HG03571 (cell line): Measurements from ENCODE around the gene PSMG4.

Experiments used
- ATAC-seq: cut with Tn5 transposase; IDR thresholded peaks from one replicate; pipeline ENCODE4 v1.9.1; 2021; ENCODE audit not compliant: unreplicated experiment

The PSMG4 gene

DNA sequence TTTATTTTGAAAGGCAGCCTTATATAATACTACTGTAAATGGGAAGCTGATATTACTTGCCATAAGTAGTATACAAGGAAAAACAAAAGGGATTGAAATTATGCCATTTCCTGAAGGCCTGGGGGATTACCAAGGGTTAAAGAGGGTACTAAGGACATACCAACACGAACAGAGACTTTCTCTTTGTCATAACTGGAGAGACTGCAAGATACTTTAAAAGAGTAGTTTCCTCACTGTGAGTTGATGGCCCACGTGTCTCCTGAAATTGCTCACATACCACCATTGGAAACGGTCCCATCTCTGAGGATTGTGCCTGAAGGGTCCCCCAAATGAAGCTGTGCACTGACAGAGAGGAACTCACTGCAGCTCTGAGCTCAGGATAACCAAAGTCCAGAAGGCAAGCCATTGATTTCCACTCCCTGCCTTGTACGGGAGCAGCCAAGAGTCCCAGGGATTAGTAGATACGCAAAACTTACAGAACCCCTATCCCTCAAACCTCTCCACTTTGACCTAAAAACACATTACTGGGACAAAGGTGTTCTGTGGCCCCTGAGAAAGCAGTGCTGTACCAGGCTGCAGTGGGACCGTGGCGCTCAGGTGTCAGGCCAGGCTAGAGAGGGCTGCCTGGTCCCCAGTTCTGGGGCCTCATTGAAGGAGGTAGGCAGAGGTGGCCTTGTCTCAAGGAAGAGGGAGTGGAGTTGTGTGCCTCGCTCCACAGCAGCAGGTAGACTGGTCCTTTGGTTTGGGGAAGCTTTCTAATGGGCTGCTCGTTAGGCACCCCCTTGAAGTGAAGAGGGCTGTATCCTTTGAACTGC, 15.2 kb downstream of the PSMG4 start:
- ATAC-seq, result no peak

DNA sequence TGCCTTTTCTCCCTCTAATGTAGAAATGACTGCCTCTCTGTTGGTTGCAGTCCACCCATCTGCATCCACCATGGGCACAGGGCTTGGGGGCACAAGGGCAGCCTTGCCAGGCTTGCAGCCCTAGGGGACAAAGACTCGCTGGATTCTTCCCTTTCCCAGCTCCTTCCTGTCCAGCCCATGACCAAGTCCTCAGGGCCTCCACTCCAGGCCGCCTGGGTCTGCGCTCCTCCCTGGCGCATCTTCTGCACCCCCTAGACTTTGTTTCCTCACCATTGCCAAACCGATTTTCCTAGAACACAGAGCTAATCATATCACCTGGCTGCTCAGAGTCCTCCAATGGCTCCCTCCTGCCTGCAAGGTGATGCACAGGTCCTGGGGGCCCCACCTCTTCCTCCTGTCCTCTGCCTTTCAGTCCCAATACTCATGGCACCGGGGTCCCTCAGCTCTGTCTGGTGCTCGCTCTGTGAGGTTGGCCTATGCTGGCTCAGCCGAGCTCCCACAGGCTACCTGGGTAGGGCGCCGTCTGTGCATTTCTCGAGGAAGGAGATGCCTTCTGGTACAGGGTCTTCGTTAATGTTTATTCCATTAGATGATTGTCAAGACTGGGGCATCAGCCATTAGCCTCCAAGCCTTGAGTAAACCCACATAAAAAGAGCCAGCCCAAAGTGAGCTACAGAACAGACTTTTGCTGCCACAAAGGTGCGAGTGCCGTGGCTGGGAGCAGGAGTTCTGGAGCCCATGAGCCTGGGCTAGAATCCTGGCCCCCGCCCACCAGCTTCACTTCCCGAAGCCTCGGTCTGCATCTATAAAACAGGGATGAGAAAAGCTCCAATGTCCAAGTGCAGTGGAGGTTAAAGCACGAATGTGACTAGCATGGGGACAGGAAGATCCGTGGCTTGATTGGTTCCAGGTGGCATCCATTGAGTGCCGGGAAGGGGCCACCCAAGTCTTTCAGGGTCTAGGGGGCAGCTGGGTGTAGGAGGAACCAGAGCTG, 17.7 kb downstream of the PSMG4 start:
- no peak for ATAC-seq

DNA sequence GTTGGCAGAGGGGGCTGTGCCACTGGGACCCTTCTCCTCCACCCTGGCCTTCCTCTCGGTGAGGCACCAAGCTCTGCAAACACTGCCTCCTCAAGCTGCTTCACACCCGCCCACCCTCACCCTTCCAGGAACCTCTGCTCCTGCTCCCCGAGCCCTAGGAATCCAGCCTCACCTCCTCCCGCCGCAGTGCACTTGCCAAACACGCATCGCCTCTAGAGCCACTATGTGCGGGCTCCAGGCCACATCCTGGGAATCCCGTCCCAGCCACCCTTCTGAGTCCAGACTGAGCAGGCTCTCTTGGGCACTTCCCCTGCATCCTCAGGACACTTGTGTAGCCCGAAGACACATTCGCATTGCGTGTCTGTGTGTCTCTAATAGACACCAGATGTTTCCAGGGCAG, 18.5 kb downstream of the PSMG4 start:
- no peak for ATAC-seq

DNA sequence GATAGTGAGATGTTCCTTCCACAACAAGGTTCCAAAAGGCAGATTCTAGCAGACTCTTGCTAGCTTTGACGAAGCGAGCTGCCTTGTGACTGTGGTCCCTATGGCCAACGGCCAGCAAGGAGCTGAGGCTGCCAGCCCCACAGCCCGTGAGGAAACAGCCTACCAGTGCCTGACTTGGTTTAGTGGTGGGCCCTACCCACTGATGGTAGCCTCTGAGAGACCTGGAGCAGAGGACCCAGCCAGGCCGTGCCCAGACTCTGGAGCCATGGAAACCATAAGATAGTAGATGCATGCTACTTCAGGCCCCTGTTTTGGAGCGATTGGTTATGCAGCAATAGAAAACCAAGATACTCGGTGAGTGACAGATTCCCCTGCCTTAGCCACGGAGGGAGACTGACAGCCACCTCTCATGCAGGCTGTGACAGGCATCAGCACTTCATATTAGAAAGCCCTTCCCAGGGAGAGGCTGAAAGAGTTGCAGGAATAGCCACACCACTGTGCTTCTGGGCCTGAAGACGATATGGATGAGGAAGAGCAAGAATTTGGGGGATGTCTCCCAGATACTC, 19.2 kb downstream of the PSMG4 start:
- no peak for ATAC-seq

DNA sequence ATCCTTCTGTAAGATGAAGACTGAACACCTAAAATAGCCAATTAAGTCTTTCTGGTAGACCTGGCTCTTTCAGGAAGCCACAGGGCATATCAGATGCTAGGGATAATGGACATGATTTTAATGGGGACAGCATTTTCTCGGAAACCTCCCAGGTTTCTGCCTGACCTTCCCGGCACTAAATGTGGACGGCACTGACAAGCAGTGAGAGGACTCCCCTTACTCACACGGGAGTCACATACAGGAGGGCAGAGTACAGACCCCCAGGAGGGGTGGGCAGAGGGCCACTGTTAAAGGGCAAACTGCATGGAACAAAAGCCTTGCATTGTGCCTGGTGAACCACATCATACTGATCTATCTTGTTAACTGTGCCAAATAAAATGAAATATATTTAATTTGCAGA, 19.9 kb downstream of the PSMG4 start:
- ATAC-seq, result no peak

DNA sequence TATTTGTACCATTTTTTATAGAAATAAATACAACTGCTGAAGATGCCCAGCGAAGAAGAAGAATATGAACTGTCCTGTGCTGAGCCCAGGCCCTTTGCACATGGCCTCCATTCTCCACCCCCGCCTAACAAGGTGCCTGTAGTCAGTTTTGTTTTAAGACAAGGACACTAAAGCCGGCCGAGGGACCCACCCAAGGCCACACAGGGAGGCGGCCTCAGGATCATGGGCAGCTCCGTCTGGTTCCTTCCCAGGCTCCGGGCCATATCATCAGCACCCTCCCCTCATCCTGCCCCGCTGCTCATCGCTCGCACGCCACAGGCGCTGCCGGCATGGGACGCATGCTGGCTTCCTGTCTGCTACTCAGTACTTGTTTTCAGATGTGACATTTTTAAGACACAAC, 21.3 kb downstream of the PSMG4 start:
- ATAC-seq, result no peak

DNA sequence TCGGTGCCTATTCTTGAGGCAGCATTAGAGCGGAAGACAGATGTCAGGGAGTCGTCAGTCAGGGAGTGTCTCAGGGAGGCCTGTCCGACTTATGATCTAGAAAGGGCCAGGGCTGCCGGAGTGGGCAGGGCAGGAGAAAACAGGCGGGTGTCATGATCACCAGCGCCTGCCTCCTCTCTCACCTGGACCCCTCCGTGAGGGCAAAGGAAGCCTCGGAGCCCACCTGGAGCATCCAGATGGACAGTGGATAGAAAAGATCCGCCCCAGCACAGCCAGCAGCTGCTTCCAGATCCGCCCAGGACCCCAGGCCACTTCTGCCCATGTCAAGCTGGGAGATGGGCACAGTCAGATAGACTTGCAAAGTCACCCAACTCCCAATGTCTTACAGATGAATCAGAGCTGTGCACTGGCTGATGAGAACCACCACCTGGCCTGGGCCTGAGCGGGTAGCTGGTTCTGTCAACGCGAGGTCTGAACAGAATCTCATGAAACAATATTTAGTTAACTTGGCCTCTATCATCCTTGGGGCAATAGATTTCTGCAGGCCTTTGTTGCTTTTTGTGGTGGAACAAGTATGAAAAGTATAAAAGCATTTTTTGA, 22.2 kb downstream of the PSMG4 start:
- no peak for ATAC-seq

DNA sequence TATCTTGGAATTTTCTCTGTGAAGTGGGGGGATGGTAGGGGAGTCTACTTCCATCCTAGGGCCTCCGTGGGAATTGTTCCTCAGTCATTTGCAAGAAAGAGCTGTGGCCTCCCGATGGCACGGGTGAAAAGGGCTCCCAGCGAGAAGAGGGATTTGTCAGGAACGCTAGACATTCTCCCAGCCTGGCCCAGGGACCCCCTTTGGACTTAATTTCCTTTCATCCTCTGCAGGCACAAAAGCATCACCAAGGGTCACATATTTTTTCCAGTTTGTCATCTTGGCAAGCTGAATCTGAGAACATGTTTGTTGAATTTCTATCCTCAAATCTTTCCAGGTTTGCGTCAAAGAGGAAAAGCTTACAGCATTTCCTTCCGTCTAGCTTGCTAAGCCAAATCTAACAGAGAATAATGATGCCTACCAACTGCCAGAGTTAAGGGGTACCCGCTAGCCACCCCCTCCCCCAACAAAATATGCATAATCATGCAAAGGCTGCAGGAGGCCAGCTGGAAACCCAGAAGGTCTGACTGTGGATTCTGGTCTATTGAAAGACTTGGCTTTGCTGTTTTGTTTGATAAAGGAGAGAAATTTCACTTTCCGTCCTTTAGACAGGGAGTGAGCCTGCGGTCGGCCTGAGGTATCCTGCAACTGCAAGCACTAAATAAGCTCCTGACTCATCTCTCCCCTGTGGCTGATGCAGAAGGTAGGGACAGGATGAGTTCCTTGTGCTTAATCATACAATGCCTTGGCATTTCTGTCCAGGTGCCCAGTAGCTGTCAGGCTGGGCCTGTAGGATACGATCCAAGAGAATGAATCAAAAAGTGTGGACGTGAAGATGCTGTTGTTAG, 23.1 kb downstream of the PSMG4 start:
- no peak for ATAC-seq

DNA sequence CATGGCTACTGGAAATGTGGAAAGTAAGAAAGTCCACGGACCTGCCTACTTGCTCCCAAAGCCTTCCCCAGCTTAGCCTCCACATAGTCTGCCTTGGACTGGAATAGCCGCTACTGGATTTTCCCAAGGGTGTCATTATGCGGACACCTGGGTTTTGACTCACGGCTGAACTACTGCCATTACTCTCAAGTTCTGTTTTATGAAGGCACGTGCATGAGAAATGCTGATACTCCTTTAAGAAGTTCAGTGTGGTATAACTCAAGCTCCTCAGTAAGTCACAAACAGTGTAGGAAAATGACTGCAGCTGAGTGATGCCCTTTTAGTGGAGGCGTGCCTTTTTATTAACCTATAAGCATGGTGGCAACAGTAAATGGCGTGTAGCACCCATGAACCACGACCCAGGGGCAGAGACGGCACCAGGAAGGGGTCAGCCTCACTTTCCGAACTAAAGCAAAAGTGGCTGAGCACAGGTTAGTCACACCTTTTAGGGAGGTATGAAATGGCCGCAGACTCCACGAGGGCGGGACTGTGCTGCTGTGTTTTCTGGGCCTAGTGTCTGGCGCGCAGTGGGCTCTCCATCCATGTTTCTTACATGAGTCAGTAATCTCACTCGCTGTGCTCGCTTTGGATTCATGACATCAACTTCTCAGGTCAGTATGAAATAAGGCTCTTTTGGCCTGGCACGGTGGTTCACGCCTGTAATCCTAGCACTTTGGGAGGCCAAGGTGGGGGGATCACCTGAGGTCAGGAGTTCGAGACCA, 23.9 kb downstream of the PSMG4 start:
- no peak for ATAC-seq

DNA sequence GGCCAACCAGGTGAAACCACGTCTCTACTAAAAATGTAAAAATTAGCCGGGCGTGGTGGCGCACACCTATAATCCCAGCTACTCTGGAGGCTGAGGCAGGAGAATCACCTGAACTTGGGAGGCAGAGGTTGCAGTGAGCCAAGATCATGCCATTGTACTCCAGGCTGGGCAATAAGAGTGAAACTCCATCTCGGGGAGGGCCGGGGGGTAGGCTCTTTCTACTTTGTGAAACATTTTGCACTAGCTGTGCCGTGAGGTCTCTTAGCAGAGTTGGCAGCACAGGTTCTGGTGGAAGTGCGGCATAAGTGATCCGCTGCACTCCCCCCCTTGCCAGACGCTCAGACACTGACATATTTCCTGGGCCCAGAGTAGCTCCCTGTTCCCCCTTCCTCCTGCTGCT, 24.5 kb downstream of the PSMG4 start:
- no peak for ATAC-seq

DNA sequence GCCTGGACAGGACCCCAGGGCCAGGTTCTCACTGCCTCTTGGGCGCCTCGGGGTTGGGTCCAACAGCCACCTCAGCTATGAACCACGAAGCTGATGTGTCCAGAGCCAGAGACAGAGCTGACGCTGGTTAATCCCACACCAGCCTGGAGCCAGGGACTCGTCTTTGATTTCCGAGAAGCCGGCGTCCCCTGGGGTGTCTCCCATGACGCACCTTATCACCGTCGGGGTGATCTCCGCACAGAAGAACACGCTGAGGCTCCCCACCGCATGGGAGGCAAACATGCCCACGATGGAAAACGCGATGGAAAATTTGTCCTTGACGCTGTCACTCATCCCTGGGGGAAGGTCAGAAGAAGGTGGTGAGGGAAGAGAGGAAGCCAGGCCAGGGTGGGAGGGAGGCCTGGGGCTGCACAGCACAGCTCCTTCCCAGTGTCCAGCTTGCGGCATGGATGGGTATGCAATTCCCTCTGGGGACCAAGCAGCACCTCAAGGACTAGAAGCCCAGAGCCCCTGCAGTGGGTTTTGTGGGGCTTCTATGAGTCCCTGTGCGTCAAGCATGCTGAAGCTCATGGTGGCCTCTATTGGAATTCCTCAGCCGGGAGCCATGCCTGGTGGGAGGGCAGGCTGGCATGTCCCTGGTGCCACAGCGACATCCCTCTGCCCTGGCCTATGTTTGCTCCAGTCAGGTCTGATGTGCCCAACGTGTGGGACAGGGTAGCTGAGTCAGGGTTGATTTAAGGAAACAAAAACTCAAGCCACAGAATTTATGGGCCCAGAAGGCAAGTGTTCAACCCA, 25.1 kb downstream of the PSMG4 start:
- no peak for ATAC-seq

DNA sequence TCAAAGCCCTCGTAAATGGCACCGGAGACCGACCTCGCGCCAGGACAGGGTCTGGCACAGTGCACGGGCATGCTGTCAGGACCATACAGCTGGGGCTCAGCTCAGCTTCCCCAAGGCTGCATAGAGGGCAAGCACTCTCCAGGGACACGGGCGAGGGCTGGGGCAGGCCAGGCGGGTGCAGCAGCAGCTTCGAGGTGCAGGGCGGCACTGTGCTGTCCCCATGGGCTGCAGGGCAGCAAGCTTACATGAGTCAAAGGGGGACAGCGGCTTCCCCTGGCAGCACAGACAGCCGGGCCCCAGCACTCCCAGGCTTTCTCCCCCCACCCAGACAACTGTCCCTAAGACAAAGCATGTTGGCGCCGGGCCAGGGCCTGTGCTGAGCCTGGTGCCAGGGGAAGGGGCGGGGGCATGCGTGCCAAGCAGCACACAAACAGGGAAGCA, 25.7 kb downstream of the PSMG4 start:
- ATAC-seq, result no peak

DNA sequence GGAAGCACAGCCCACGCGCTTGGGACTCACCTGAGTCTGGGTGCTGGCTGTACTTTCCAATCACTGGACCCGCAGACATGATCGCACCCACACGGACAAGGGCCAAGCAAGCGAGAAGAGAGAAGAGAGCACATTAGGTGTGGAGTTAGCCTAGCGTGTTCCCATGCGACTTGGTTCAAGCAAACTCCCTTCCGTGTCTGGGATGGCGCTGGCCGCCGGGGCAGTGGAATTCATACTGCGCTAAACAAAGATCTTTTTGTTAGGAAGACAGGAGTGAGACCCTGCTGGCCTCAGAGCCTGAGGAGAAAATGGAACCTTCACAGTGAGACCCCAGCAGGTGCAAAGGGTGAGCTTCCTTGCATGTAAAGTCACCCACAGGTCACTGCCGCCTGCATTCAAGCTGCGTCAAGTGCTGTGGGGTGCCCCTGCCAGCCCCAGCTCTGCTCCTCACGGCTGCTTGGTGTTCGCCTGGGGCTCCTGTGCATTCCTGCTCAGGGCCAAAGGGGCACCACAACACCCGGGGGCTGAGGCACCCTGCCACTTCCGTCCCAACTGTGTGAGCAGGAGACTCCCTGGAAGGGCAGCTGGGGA, 26.4 kb downstream of the PSMG4 start:
- ATAC-seq, result no peak

DNA sequence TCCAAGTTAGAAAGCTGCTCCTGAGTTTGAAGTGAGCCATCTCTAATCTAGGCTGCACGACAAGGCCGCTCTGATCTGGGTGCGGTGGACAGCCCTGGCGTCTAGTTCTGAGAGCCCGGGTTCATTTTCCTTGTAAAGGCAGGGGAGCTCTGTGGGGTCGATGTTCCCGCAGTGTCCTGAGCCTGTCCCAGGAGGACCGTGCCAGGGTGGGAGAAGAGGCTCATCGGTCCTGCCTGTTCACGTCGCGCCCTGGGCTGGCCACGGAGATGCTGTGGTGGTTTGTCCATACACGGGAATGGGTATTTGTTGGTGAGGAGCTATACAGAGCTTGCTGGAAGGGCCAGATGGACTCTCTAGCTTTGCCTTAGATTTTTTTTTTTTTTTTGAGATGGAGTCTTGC, 27.0 kb downstream of the PSMG4 start:
- no peak for ATAC-seq

DNA sequence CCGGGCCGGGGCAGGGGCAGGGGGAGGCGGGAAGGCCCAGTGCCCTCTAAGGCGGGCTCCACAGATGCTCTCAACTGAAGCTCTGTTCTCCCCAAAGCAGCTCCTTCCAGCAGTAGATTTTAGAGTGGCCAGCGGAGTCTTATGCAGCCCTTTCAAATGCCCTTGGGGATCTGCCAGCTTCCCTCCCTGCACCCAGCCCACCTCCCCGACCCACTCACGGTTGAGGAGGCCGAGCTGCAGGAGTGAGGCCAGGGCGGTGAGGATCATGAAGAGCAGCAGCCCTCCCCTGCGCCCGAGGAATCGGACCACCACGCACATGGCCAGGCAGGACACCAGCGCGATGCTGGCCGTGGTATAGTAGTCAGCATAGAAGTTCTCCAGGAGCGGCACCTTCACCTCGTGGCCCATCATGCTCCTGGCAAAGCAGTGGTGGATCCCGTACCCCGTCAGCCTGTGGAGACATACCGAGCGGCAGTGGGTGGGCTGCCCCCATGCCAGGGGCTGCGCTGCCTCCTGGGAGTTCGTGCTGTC, 28.0 kb downstream of the PSMG4 start:
- no peak for ATAC-seq

DNA sequence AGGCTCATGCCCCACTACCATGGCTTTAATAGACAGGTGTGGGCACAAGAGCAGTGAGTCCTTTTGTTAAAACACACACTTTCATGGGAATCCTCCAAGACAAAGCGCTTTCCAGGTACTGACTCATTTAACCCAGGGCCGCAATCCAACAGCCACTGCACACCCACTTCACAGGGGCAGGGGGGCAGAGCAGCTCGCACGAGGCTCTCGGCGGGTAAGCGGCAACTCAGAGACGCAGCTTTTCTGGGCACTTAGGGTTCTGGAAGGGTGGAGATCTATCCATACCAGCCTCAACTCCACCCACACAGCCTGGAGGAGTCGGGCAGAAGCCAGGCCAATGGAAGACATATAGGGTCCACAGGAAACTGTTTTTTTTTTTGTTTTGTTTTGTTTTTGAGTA, 28.6 kb downstream of the PSMG4 start:
- ATAC-seq, result no peak

DNA sequence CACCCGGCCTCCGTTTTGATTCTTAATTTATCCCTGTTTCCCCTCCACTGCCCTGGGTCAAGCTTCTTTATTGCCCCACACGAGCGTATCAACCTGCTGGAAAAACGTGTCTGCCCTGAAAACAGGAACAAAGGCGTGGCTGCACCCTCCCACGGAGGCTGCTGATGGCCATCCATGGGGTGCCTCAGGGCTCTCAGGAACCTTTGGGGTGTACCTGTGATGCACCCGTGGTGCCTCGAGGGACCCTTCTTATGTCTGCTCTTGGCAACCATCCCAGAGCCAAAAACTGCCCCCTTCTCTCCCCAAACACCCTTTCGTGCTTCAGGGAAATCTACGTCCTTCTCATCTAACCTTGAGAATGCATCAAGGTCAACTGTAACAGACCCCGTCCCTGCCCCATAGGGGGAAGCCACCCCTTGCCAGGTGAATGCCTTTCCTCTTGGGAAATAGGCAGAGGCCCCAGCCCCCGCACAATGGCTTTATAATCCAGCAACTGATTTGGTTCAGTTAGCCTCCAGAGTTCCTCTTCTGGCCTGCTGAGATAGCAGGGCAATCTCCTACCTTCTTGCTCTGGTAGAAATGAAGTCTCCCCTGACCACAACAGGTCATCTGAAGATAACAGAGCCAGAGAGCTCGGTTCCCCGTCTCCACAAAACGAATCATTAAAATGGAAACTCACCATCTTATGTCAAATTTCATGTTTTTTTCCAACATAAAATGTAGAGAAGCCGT, 29.4 kb downstream of the PSMG4 start:
- no peak for ATAC-seq
